GM12878 (cell line): ENCODE results near the gene MEGF9. TPM values are rescaled to one million over a fixed set of nuclear protein-coding genes. Genes with fewer than 3 reads are reported as not detected.

Source experiments
- ATAC-seq: fragments of 200-7000 bp; cut with Tn5 transposase; 3 replicates; pipeline ENCODE4 v1.9.1; 2020; ENCODE audit warnings: mild to moderate bottlenecking, moderate library complexity
- BruUV-seq: library from RNA; stranded (reverse); fragments of 400-500 nt; replicated peaks from 2 replicates; lab custom pipeline; 2021; lab: Mats Ljungman, UMichigan
- CTCF ChIA-PET: fragments of 300-600 bp; sonication (Branson Sonifier 250); formaldehyde crosslinking; extraction: SDS; loops from one replicate; lab custom pipeline; 2021; ENCODE audit warnings: inconsistent platforms; lab: Yijun Ruan, JAX
- POLR2A ChIA-PET: fragments of 350-600 bp; formaldehyde crosslinking; extraction: SDS; loops from one replicate; lab custom pipeline; 2021; ENCODE audit warnings: inconsistent platforms; lab: Charles Lee
- RAD21 ChIA-PET: fragments of 300-600 bp; sonication (Branson Sonifier 250); formaldehyde crosslinking; loops from one replicate; lab custom pipeline; 2023; ENCODE audit warnings: antibody characterized with exemption; ENCODE audit not compliant: unreplicated experiment; lab: Charles Lee
- SMC1A ChIA-PET: fragments of 300-600 bp; sonication (Branson Sonifier 250); formaldehyde crosslinking; loops from one replicate; lab custom pipeline; 2023; ENCODE audit not compliant: unreplicated experiment, uncharacterized antibody; lab: Charles Lee
- DNase-seq: peaks from one replicate; pipeline ENCODE4 v3.0.0-alpha.2; 2011; ENCODE audit warnings: low read depth, low spot score
- FAIRE-seq: peaks from 3 replicates; lab custom pipeline; 2011; peaks lifted over from hg19 to GRCh38; lab: Jason Lieb, UNC
- H2AFZ ChIP-seq: 2 replicates; pipeline ENCODE4 v1.6.0; 2011; ENCODE audit warnings: low read depth, low read length, control low read depth; ENCODE audit not compliant: control insufficient read depth
- H3K27ac ChIP-seq: 2 replicates; pipeline ENCODE4 v1.5.1; 2011; ENCODE audit warnings: control low read depth; ENCODE audit not compliant: control insufficient read depth, insufficient read depth
- H3K27me3 ChIP-seq, 2 experiments: replicated peaks in 1 of 2; 2 replicates each; pipeline versions ENCODE4 v1.6.0 to v1.6.1; 2011; ENCODE audit warnings: low read length in 1 of 2; ENCODE audit not compliant: control insufficient read depth in 2 of 2, insufficient read depth in 2 of 2
- H3K36me3 ChIP-seq, 2 experiments: 2 replicates each; pipeline ENCODE4 v1.5.1; 2011; ENCODE audit warnings: low read length in 1 of 2; ENCODE audit not compliant: control insufficient read depth in 2 of 2, insufficient read depth in 2 of 2
- H3K4me1 ChIP-seq: 2 replicates; pipeline ENCODE4 v1.6.1; 2011; ENCODE audit warnings: mild to moderate bottlenecking, low read length, moderate library complexity, mixed read lengths; ENCODE audit not compliant: control insufficient read depth, insufficient read depth
- H3K4me2 ChIP-seq: 2 replicates; pipeline ENCODE4 v1.6.0; 2011; ENCODE audit warnings: control low read depth; ENCODE audit not compliant: control insufficient read depth, insufficient read depth
- H3K4me3 ChIP-seq: fragments of 200-600 bp; sonication (generic); 2 replicates; pipeline ENCODE4 v1.5.1; 2016
- H3K79me2 ChIP-seq: 2 replicates; pipeline ENCODE4 v1.6.0; 2011; ENCODE audit warnings: low read length; ENCODE audit not compliant: control insufficient read depth, insufficient read depth
- H3K9ac ChIP-seq: 2 replicates; pipeline ENCODE4 v1.8.0; 2011; ENCODE audit warnings: low read length, control low read depth, mixed read lengths; ENCODE audit not compliant: control insufficient read depth, insufficient read depth
- H3K9me3 ChIP-seq: replicated peaks from 3 replicates; pipeline ENCODE4 v1.5.1; 2011; ENCODE audit warnings: mild to moderate bottlenecking, low read length; ENCODE audit not compliant: control insufficient read depth, insufficient read depth
- H4K20me1 ChIP-seq: 2 replicates; pipeline ENCODE4 v1.6.0; 2011; ENCODE audit not compliant: control insufficient read depth, insufficient read depth
- ASH2L ChIP-seq: fragments of 300-600, 200-600 bp; sonication (generic); IDR thresholded peaks from 2 replicates; pipeline ENCODE4 v1.6.1; 2017; ENCODE audit warnings: low read depth, mild to moderate bottlenecking, borderline replicate concordance
- CHD2 ChIP-seq: IDR thresholded peaks from 2 replicates; pipeline ENCODE4 v1.6.1; 2011; ENCODE audit warnings: low read depth, low read length, improper control_type of control experiment, borderline replicate concordance
- ETV6 ChIP-seq, 2 experiments: fragments of 450-650 bp in 1 of 2; IDR thresholded peaks in 1 of 2; conservative IDR thresholded peaks in 1 of 2; 2 replicates each; pipeline ENCODE4 v1.6.1; 2014; ENCODE audit warnings: antibody characterized with exemption in 1 of 2, borderline replicate concordance in 1 of 2, low read depth in 1 of 2, mild to moderate bottlenecking in 1 of 2, moderate library complexity in 1 of 2
- FOS ChIP-seq: IDR thresholded peaks from 3 replicates; pipeline ENCODE4 v1.6.1; 2011; ENCODE audit warnings: borderline replicate concordance; ENCODE audit not compliant: insufficient read length; ENCODE audit errors: extremely low read depth
- FOXK2 ChIP-seq: fragments of 450-650 bp; IDR thresholded peaks from 2 replicates; pipeline ENCODE4 v1.6.1; 2017; ENCODE audit warnings: mild to moderate bottlenecking, moderate library complexity
- HDGF ChIP-seq: fragments of 450-650 bp; IDR thresholded peaks from 2 replicates; pipeline ENCODE4 v1.6.1; 2016; ENCODE audit warnings: antibody characterized with exemption
- IKZF2 ChIP-seq, 2 experiments: fragments of 450-650 bp; IDR thresholded peaks; 2 replicates each; pipeline ENCODE4 v1.6.1; 2017; ENCODE audit warnings: mild to moderate bottlenecking in 2 of 2, moderate library complexity in 2 of 2
- KAT2A ChIP-seq: conservative IDR thresholded peaks from 2 replicates; pipeline ENCODE4 v1.6.1; 2011; ENCODE audit warnings: low read depth, low read length; ENCODE audit not compliant: control insufficient read depth
- KDM1A ChIP-seq: fragments of 200-600 bp; sonication (generic); IDR thresholded peaks from 2 replicates; pipeline ENCODE4 v1.6.1; 2016; ENCODE audit warnings: borderline replicate concordance
- NR2F1 ChIP-seq: fragments of 450-650 bp; conservative IDR thresholded peaks from 2 replicates; pipeline ENCODE4 v1.6.1; 2017; ENCODE audit warnings: mild to moderate bottlenecking
- POLR2A ChIP-seq: IDR thresholded peaks from 2 replicates; pipeline ENCODE4 v1.6.1; 2011; ENCODE audit warnings: low read depth, mild to moderate bottlenecking, low read length
- POU2F2 ChIP-seq: IDR thresholded peaks from 3 replicates; pipeline ENCODE4 v1.6.1; 2011; ENCODE audit warnings: low read depth, mild to moderate bottlenecking, low read length, borderline replicate concordance
- SMAD5 ChIP-seq: IDR thresholded peaks from 2 replicates; pipeline ENCODE4 v1.6.1; 2016; ENCODE audit warnings: antibody characterized with exemption, low read depth
- in situ Hi-C: fragments of 300-500 bp; cut with MboI; formaldehyde crosslinking; loops from 9 replicates; pipeline ENCODE4 v1.14.3; 2018; ENCODE audit warnings: mixed read lengths
- intact Hi-C: fragments of 100-400 bp; cut with micrococcal nuclease; formaldehyde crosslinking; loops from one replicate; pipeline ENCODE4 v1.14.2; 2022; ENCODE audit not compliant: unreplicated experiment
- polyA plus RNA-seq, 11 experiments: library from polyadenylated mRNA; depleted of rRNA in 4 of 11; unstranded in 6 of 11; stranded (reverse) in 5 of 11; fragments of >200 nt; fragmentation: Nextera tagmentation in 4 of 11; fragmentation: Illumina TruSeq in 1 of 11; extraction: Ambion mirVana in 4 of 11; extraction: Trizol in 1 of 11; gene quantifications; 1 replicate in 1 of 11; 2 replicates in 10 of 11; pipeline versions ENCODE4 v1.2.1 to v1.2.3, GENCODE V29; 2011 to 2016; ENCODE audit warnings: inconsistent platforms in 2 of 11, missing spikeins in 2 of 11, low read depth in 1 of 11
- total RNA-seq, 4 experiments: library from RNA; depleted of rRNA in 3 of 4; stranded (reverse); fragments of >200 nt in 3 of 4; fragmentation: Illumina TruSeq in 1 of 4; extraction: Trizol in 1 of 4; gene quantifications; 2 replicates each; pipeline versions ENCODE4 v1.2.1 to v1.2.3, GENCODE V29; 2013 to 2021
- TF ChIP-seq, protein P1 (sequence below): fragments of 450-650 bp; IDR thresholded peaks from 2 replicates; pipeline ENCODE4 v1.6.1; 2017; ENCODE audit warnings: mild to moderate bottlenecking, low read depth, inconsistent platforms; ENCODE audit not compliant: poor library complexity, severe bottlenecking
- TF ChIP-seq, protein P2 (sequence below): IDR thresholded peaks from 2 replicates; pipeline ENCODE4 v1.6.1; 2012; ENCODE audit warnings: low read depth, low read length, improper control_type of control experiment
- TF ChIP-seq, protein P3 (sequence below): fragments of 450-650 bp; IDR thresholded peaks from 2 replicates; pipeline ENCODE4 v1.6.1; 2016; ENCODE audit warnings: mild to moderate bottlenecking
- TF ChIP-seq, protein P4 (sequence below): fragments of 450-650 bp; IDR thresholded peaks from 2 replicates; pipeline ENCODE4 v1.6.1; 2014; ENCODE audit warnings: mild to moderate bottlenecking

MEGF9 gene
- total and polyA plus RNA-seq, 10 of the 15 experiments (the other 5 are each of a cell fraction or from before 2014, with no cell fraction given): 0.71 to 5.1 (median 2.6) TPM

DNA sequence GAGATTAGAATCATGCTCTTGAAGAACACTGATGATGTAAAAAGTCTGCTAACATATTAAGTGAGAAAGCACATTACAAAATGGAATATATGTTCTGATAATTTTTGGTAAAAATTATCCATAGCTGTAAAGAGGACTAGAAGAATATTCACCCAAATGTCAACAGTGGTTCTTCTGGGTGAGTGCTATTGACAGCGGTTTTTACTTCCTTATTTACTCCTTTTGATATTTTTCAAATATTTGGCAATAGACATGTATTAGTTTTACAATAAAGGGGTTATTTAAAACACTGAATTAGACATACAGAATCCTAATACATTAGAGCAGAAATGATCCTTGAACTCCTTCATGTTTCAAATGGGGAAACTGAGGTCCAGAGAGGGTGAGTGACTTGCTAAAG is 26.9 kb upstream of the MEGF9 start (continued):
- TF ChIP-seq POU2F2: no peak
- no peak for TF ChIP-seq FOXK2
- TF ChIP-seq, protein P1, sequence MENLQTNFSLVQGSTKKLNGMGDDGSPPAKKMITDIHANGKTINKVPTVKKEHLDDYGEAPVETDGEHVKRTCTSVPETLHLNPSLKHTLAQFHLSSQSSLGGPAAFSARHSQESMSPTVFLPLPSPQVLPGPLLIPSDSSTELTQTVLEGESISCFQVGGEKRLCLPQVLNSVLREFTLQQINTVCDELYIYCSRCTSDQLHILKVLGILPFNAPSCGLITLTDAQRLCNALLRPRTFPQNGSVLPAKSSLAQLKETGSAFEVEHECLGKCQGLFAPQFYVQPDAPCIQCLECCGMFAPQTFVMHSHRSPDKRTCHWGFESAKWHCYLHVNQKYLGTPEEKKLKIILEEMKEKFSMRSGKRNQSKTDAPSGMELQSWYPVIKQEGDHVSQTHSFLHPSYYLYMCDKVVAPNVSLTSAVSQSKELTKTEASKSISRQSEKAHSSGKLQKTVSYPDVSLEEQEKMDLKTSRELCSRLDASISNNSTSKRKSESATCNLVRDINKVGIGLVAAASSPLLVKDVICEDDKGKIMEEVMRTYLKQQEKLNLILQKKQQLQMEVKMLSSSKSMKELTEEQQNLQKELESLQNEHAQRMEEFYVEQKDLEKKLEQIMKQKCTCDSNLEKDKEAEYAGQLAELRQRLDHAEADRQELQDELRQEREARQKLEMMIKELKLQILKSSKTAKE: no peak
- TF ChIP-seq, protein P2, sequence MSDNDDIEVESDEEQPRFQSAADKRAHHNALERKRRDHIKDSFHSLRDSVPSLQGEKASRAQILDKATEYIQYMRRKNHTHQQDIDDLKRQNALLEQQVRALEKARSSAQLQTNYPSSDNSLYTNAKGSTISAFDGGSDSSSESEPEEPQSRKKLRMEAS: no peak
- no peak for TF ChIP-seq NR2F1
- no peak for TF ChIP-seq KDM1A

DNA sequence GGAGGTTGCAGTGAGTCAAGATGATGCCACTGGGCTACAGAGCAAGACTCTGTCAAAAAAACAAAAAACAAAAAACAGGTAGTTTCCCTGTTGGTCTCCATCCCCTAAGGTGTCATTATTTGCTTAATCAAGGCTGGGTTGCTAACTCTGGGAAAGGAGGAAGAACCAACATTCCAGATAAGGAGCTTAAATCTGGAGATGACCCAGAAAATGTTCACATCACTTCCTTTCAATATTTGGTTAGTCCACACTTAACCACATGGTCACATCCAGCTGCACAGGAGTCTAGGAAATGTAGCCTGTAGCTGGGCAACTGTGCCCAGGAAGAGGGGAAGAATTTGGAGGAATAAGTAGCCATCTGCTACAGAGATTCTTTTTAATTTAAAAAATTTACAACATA is 25.9 kb upstream of the MEGF9 start:
- RAD21 ChIA-PET: interaction anchor here (1.1 kb wide), 1 partner anchor 321 kb away, joined by 3 read pairs; no protein-coding TSS in a partner anchor
- intact Hi-C loops: loop anchor here (5.0 to 10.0 kb wide), 2 partner anchors 322 to 655 kb away; no protein-coding TSS in a partner anchor
- no peak for TF ChIP-seq KAT2A
- no peak for TF ChIP-seq FOS
- TF ChIP-seq CHD2: no peak
- TF ChIP-seq HDGF: no peak
- no peak for TF ChIP-seq ETV6 (conservative IDR thresholded peaks at IDR 0.05 in 1 of 2, IDR thresholded peaks at IDR 0.05 in 1 of 2; ENCODE audit: borderline replicate concordance in 1 of 2, low read depth in 1 of 2)
- no peak for TF ChIP-seq ASH2L
- TF ChIP-seq, protein P3, sequence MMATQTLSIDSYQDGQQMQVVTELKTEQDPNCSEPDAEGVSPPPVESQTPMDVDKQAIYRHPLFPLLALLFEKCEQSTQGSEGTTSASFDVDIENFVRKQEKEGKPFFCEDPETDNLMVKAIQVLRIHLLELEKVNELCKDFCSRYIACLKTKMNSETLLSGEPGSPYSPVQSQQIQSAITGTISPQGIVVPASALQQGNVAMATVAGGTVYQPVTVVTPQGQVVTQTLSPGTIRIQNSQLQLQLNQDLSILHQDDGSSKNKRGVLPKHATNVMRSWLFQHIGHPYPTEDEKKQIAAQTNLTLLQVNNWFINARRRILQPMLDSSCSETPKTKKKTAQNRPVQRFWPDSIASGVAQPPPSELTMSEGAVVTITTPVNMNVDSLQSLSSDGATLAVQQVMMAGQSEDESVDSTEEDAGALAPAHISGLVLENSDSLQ: no peak
- no peak for TF ChIP-seq SMAD5
- no peak for TF ChIP-seq IKZF2 (IDR thresholded peaks at IDR 0.05)
- TF ChIP-seq, protein P4, sequence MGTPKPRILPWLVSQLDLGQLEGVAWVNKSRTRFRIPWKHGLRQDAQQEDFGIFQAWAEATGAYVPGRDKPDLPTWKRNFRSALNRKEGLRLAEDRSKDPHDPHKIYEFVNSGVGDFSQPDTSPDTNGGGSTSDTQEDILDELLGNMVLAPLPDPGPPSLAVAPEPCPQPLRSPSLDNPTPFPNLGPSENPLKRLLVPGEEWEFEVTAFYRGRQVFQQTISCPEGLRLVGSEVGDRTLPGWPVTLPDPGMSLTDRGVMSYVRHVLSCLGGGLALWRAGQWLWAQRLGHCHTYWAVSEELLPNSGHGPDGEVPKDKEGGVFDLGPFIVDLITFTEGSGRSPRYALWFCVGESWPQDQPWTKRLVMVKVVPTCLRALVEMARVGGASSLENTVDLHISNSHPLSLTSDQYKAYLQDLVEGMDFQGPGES: no peak
- TF ChIP-seq FOXK2: no peak
- no peak for TF ChIP-seq POLR2A

More for the DNA sequence above, 25.9 kb upstream of the MEGF9 start:
- in situ Hi-C loops: no loop called here
- ChIA-PET POLR2A (no interaction called here), SMC1A (interaction anchor here (1.6 kb wide), 1 partner anchor 320 kb away, joined by 3 read pairs; no protein-coding TSS in a partner anchor), CTCF (interaction anchor here (0.8 to 2.0 kb wide), 2 partner anchors 22 to 320 kb away, joined by 3 to 5 read pairs; no protein-coding TSS in a partner anchor)
- peaks cover 3% of the 10 kb centered on the region for H3K4me1 ChIP-seq
- no peak overlapping the region for H3K4me3 ChIP-seq
- FAIRE-seq (no peak), ATAC-seq (no peak), DNase-seq (no peak)
- H4K20me1 ChIP-seq: no peaks in the 10 kb centered on the region
- no peak overlapping the region for H3K27ac ChIP-seq
- no peak overlapping the region for H2AFZ ChIP-seq
- H3K9ac ChIP-seq: no peak overlapping the region
- no peaks in the 10 kb centered on the region for H3K27me3 ChIP-seq
- H3K36me3 ChIP-seq: no peaks in the 10 kb centered on the region
- BruUV-seq: no TSS peak
- no peak overlapping the region for H3K4me2 ChIP-seq
- H3K79me2 ChIP-seq: no peaks in the 10 kb centered on the region
- no peaks in the 10 kb centered on the region for H3K9me3 ChIP-seq
